Glomerular endothelial cell (primary cell): ENCODE results near the gene ADK. TPM values are rescaled to one million over a fixed set of nuclear protein-coding genes. Genes with fewer than 3 reads are reported as not detected.

Experiments
- DNase-seq: peaks from one replicate; pipeline ENCODE4 v3.0.0-alpha.2; 2011; ENCODE audit warnings: low read depth, low spot score; ENCODE audit errors: extremely low read depth
- total RNA-seq: library from RNA; depleted of rRNA; stranded (reverse); fragments of >200 nt; gene quantifications from 2 replicates; pipeline ENCODE4 v1.2.3, GENCODE V29; 2015

The ADK gene
- total RNA-seq, 1 donor from 2014 or later = 23.9 TPM

DNA sequence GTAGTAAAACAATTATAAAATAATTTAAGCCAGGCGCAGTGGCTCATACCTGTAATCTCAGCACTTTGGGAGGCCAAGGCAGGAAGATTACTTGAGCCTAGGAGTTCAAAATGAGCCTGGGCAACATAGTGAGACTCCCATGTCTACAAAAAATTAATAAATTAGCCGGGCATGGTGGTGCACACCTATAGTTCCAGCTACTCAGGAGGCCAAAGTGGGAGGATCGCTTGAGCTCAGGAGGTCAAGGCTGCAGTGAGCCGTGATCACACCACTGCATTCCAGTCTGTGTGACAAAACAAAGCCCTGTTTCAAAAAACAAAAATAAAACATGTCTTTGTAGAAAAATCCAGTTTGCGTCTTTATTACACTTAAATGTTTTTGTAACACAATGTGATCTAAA is 533.4 kb downstream of the ADK start:
- no peak for DNase-seq

DNA sequence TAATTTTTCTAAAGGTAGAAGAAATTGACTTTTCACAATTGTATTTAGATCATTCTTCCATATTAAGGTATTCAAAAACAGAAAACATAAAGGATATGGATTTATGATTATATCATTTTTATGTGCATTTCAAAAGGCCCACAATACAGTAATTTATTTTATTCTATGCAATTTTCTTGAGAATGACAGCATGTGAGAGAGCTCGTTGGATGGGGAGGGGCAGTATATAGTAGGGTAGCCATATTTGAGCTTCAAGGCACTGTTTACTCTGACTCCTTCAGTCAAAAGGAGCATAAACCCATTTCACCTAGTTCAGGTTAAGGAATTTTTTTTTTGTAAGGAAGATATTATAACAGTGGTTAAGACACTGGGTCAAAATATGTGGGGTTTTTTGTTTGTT is 534.5 kb downstream of the ADK start:
- no peak for DNase-seq

- DNase-seq = no peak
These were observed 539.4 kb downstream of the ADK start for GRCh38 chr10:74690393-74690792.

GRCh38 chr10:74691164-74691563 is 540.1 kb downstream of the ADK start:
- DNase-seq = no peak

- no peak for DNase-seq
These were observed 553.8 kb downstream of the ADK start for GRCh38 chr10:74704629-74705357.

- no peak for DNase-seq
These were observed 554.4 kb downstream of the ADK start for GRCh38 chr10:74705358-74705980.

DNA sequence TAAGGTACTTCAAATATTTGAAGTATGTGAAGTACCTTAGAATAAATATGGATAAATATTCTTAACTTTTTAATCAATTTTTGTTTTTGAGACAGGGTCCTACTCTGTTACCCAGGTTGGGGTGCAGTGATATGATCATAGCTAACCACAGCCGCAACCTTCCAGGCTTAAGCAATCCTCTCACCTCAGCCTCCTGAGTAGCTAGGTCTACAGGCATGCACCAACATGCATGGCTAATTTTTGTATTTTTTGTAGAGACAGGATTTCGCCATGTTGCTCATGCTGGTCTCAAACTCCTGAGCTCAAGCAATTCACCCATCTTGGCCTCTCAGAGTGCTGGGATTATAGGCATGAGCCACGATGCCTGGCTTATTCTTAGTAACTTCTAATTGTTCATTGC is 555.9 kb downstream of the ADK start:
- DNase-seq = no peak

DNA sequence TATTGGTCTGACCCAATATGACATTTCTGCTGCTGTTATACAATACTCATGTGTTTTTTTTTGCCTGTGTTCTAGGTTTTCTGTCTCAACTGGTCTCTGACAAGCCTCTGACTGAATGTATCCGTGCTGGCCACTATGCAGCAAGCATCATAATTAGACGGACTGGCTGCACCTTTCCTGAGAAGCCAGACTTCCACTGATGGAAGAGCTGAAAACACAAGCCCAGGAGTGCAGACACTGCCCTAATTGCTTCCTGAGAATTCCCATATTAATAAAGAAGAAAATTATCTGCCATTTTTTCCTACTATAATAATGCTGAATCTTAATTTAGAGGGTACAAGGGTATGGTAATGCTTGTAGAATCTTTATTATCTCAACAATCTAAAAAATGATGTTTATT is 557.2 kb downstream of the ADK start:
- no peak for DNase-seq

DNA sequence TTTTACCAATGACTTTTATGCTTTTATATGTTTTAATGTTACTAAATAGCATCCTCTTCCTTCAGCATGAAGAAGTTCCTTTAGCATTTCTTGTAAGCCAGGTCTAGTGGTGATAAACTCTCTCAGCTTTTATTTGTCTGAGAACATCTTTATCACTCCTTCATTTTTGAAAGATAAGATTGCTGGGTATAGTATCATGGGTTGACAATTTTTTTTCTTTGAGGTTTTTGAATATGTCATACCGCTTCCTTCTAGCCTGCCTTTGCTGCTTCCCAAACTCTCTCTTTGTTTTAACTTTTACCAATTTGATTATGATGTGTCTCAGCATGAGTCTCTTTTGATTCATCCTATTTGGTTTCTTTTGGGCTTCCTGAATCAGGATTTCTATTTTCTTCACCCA is 567.2 kb downstream of the ADK start:
- DNase-seq = no peak

DNA sequence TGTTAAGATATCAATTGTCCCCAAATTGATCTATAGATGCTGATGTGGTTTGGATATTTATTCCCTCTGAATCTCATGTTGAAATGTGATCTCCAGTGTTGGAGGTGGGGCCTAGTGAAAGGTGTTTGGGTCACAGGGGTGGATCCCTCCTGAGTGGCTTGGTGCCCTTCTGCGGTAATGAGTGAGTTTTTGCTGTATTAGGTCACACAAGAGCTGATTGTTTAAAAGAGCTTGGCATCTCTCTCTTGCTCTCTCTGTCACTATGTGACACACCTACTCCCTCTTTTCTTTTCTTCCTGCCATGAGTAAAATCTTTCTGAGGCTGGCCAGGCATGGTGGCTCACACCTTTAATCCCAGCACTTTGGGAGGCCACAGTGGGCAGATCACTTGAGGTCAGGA is 577.2 kb downstream of the ADK start:
- DNase-seq = no peak

DNA sequence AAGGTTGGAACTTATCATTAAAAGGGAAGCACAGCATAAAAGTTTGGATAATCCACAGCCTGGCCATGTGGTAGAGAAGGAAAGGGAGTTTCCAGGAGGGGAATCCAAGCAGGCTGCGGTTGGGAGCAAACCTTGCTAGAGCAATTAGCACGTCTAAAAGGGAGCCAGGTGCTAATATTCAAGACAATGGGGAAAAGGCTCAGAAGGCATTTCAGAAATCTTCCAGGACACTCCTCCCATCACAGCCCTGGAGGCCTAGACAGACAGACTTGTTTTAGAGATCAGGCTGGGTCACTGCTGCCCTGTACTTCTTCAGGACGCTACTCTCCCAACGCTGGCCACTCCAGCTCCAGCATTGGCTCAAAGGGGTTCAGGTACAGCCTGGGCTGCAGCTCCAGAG is 579.2 kb downstream of the ADK start:
- no peak for DNase-seq

GRCh38 chr10:74733612-74734011 is 582.6 kb downstream of the ADK start:
- no peak for DNase-seq

DNA sequence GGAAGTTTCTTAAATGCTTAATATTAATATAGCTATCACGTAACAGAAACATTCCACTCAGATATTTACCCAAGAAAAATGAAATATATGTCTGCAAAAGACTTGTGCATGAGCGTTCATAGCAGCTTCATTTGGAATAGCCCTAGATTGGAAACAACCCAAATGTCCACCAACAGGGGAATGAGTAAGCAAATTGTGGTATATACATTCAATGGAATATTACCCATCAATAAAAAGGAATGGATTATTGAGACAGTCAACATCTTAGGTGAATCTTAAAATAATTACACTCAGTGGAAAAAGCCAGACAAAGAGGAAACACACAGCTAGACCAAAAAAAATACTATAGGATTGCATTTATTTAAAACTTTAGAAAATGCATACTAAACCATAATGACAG is 585.0 kb downstream of the ADK start:
- DNase-seq = no peak

DNA sequence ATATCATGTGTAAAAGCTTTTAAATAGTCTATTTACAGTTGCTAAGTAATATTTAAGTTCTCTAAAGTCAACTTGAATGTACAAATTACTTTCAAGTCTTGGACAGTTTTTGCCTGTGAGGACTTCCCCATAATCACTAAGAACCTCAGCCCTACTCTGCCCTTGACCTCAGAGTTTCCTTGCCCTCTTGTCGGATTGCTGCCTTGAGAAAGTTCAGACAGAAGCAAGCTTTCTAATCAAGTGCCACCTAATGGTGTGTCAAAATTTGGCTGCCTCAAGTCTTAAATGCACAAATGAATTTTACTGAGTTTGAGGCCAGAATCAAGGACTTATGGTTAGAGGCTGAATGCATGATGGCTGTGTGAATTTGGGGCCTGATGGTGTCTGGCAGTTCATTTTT is 587.0 kb downstream of the ADK start:
- no peak for DNase-seq

GRCh38 chr10:74738542-74738941 is 587.5 kb downstream of the ADK start:
- no peak for DNase-seq

- DNase-seq = peak; percentile 12
These were observed 588.1 kb downstream of the ADK start for GRCh38 chr10:74738985-74739567.

- DNase-seq = no peak
These were observed 592.4 kb downstream of the ADK start for GRCh38 chr10:74743401-74743800.

GRCh38 chr10:74745449-74745848 is 594.4 kb downstream of the ADK start:
- DNase-seq = no peak

DNA sequence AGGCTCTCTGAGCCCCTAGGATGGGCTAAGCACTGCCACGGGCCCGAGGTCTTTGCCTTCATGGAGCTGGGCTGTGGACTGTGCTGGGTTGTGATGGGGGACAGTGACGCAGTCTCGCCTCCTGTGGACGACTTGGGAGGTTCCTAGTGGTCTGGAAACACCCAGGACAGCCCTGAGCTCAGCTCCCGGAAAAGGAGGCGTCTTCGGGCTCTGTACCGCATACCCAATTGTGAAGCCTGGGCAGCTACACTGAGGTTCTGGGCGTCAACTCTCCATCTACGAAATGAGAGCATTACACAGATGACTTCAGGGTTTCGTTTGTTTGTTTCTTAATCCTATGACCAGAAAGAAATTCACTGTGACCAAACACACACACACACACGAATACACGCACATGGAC is 595.8 kb downstream of the ADK start:
- DNase-seq = no peak

- no peak for DNase-seq
These were observed 597.5 kb downstream of the ADK start for GRCh38 chr10:74748468-74749031.

DNA sequence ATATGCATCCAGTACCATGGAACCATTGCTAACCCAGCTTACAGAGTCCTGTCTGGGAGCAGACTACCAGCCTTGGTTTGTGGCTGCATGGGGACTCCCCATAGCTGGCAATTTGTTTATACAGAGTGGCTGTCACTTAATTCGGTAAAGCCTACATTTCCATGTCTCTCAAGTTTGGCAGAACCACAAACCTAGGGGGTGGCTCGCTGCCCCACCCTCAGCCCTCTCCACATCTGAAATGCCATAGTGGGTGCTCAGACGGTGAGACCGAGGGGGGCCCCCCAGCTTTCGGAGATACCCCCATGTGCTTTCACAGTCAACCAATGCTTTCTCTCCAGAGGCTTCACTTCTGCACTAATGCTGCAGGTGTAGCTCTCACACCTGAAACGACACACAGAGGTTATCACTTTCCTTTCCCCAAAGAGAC is 599.8 kb downstream of the ADK start:
- DNase-seq = no peak
